IPS-18c (cell line): ENCODE data around the gene ENTR1.

Source experiments
- H3K4me3 ChIP-seq: 2 replicates; pipeline ENCODE4 v1.7.0; 2013; ENCODE audit warnings: low read depth, mild to moderate bottlenecking, low read length, moderate library complexity; ENCODE audit not compliant: insufficient read depth
- H3K9me3 ChIP-seq: one replicate; pipeline ENCODE4 v1.6.1; 2013; ENCODE audit warnings: mild to moderate bottlenecking, low read length, moderate library complexity; ENCODE audit not compliant: control insufficient read depth, insufficient read depth

ENTR1 gene

DNA sequence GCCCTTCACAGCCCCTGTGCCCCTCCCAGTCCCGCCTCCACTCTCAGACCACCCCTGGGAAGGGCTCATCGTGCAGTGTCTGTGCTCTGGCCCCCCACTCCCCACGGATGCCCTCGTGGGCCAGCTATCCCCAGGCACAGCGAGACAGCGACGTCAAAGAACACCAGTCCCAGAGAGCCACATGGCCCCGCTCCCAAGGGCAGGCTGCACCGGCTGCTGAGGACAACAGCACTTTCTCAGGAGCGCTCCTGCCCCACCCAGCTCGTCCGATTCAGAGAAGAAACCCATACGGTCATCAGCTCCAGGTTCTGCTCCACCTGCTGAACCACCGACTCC, 5.6 kb downstream of the ENTR1 start:
- Histone ChIP-seq H3K4me3 (no peak overlapping the region), H3K9me3 (peaks cover 2% of the 10 kb centered on the region)

DNA sequence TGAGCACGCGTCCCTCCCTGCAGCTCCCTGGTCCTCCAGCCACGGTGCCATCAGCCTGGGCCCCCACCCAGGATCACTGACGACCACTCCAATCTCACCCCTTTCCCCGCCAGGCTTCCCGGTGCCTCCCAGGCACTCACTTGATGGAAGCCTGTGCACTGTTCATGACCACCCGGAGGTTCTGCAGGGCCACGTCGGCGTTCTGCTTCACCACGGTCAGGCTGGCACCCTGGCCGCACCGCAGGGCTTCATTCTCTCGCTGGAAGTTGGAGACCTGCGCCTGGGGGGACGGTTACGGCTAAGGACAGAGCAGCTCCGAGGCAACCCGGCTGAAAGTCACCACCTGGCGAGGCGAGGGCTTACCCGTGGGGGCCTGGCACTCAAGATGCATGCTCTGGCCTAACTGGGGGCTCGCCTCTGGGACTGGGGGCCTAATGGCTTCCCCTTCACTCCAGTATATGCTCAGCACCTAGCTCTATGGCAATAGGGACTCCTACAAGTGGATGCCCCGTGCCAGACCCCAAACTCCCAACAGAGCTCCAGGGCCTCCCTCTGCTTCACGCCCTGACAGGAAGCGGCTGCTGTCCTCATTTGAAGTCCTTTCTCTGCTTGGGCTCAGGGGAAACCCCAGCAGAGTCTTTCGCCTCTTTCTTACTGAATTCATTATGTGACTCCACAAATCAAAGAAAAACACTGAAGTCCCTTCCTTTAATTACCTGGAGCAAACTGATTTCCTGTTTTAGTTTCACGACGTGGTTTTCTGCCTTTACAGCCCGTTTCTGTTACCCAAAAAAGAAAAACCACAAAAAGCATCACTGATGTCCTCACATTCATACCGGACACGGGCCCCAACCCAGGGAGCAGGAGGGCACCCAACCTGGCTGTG, 6.3 kb downstream of the ENTR1 start:
- H3K9me3 ChIP-seq: peaks cover 2% of the 10 kb centered on the region
- H3K4me3 ChIP-seq: no peak overlapping the region

- no peak overlapping the region for H3K4me3 ChIP-seq
Observed at GRCh38 chr9:136403538-136403914, 6.9 kb downstream of the ENTR1 start.

GRCh38 chr9:136402067-136402466, 8.3 kb downstream of the ENTR1 start:
- Histone ChIP-seq H3K9me3 (peaks cover 2% of the 10 kb centered on the region), H3K4me3 (no peak overlapping the region)

More at GRCh38 chr9:136403538-136403914, 6.9 kb downstream of the ENTR1 start:
- H3K9me3 ChIP-seq: peaks cover 2% of the 10 kb centered on the region

DNA sequence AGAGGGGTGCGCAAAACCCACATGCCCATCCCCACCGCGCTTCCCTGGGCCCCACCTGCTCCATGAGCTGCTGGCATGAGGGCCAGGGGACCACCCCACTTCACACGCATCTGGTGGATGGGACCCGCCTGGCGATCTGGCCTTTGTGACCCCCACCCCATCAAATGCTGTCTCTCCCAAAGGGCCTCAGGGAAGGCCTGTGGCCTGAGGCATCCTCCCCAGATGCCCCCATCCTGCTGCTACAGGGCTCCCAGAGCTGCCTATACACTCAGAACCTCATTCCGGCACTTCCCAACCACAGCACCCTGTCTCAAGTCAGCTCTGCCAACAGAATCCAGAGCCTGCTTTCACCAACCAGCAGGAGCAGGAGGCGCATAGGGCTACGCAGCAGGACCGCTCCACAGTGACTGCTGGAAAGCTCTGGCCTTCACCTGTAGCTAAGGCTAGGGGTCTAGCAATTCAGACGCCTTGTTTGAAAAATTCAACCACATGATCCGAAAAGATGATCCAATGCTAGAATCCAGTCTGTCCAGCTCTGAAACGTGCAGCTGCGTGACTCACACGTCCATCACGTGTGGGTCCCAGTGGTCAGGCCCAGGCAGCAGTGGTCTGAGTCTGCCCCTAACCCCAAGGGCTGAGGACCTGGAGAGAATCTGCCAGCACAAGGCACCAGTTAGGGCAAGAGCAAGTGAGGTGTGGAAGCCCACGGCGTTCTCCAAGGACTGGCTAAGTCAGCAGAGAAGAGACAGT, 9.1 kb downstream of the ENTR1 start:
- H3K4me3 ChIP-seq: no peak overlapping the region
- no peaks in the 10 kb centered on the region for H3K9me3 ChIP-seq

DNA sequence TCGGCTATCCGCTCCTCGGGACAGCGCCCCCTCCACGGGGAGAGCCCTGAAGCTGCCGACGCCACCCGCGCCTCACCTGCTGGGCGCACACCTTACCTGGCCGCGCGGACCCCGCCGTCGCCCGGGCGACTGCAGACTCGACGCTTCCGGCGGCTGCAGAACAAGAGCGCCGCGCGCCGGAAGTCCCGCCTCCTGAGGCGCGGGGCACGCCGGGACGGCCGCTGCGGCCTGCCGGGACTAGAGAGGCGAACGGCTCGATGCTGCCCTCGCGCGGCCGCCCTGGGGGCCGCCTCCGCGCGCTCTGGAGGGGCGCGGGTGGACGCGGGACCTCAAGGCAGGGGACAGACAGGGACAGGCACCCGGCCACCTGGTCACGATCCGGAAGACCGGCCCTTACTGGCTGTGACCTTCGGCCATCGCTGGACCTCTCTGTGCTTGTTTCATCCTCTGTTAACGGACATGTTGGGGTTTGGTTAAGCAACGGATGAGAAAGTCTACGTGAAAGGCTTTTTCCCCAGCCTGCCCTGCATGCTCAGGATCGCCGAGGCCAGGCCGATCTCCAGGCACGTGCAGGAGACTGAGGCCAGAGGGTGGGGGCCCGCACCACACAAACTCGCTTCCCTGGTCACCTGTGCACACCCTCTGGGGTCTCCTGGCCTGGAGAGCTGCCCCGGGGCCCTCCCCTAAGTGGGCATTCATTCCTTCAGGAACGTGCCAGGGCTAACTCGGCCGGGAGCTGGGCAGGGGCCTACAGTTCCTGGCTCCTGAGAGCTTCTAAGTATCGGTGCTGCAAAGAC, 10.2 kb downstream of the ENTR1 start, which contains the start of gene SNAPC4:
Gene SNAPC4 (minus strand): TSS at position 133 of the 797 bp plus-strand sequence. CDS start 1,742 bp downstream, outside the sequence.
- peak within 1 kb of the TSS; percentile 87 for H3K4me3 ChIP-seq
- H3K9me3 ChIP-seq: no peaks in the 10 kb centered on the region

- Histone ChIP-seq H3K4me3 (peak overlapping the region; percentile 87), H3K9me3 (no peaks in the 10 kb centered on the region)
Observed at GRCh38 chr9:136399176-136400037, 11.0 kb downstream of the ENTR1 start.

DNA sequence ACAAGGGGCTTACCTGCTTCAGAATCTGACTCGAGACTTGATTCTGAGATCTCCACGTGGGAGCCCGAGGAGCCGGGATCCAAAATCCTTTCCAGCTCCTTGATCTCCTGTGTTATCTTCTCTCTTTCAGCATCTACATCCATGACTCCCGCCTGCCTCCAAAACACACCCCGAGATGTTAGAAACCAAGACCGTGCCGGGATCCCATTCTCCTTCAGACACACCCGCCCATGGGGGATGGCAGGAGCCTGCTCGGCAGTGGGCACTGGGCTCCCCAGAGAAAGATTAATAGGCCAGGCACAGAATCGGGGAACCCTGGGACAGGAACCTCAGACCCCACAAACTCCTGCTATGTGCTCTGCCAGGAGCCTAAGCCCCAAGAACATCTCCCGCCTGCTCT, 12.1 kb downstream of the ENTR1 start:
- no peaks in the 10 kb centered on the region for H3K9me3 ChIP-seq
- no peak overlapping the region; the same call in 1 of the 2 replicates for H3K4me3 ChIP-seq

DNA sequence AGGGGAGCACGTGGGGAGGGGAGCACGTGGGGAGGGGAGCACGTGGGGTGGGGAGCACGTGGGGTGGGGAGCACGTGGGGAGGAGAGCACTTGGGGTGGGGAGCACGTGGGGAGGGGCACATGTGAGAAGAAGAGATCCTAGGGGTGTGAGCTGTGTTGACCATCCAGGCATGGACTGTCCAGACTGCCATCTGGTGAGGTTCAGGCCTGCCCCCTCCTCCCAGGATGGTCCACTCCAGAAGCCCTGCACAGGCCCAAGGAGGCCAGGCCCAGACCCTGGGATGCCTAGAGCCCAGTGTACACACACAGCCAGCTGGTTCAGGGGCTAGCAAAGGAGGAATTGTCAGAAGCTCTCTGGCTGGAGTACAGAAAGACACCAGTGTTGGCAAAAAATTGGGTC, 12.8 kb downstream of the ENTR1 start:
- H3K9me3 ChIP-seq: no peaks in the 10 kb centered on the region
- no peak overlapping the region for H3K4me3 ChIP-seq

DNA sequence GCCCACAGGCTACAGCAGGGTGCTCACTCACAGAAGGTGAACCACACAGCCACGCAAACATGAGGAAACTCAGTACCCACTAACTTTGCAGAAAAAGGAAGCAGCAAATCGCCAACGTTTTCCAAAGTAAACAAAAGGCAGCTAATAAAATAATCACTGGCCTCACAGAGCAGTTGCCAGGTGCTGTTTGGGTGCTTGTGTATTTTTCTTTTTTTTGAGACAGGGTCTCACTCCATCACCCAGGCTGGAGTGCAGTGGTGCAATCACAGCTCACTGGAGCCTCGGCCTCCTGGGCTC, 14.2 kb downstream of the ENTR1 start:
- H3K9me3 ChIP-seq: no peaks in the 10 kb centered on the region
- H3K4me3 ChIP-seq: no peak overlapping the region

DNA sequence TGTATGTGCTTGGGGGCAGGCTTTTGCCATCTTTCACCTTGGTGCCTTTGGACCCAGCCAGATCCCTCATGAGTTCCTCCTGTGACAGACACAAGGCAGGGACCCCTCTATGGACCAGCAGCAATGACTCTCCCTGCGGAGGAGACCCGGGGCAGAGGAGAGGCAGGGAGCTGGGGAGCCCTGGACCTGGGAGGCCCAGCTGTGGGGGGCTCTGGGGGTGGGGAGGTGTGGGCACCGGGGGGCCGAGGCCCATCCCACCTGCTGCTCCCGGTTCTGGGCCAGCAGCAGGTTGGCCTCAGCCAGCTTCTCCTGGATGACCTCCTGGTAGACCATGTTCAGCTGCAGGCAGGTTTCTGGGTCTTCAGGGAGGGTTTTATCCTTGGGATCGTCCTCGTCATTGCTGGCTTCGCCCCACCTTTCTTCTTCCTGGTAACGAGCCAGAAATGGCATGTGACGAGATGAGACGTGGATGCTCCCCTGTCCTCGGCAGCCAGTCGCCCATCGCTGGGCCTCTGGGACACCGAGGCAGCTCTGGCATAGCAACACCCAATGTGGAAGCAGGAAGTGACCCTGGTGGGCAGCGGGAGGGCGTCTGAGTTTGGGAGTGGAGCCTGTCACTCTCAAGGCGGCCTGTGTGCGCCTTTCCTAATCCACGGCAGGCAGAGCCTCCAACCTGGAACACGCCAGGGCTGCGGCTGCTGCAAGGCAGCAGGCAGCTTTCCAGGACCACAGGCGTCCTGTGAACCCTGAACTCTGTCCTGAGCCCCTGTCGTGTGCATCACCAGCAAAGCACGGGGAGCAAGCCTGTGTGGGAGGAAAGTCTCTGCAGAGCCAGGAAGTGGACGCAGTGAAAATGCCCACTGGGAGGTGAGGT, 14.8 kb downstream of the ENTR1 start:
- no peak overlapping the region for H3K4me3 ChIP-seq
- no peaks in the 10 kb centered on the region for H3K9me3 ChIP-seq

DNA sequence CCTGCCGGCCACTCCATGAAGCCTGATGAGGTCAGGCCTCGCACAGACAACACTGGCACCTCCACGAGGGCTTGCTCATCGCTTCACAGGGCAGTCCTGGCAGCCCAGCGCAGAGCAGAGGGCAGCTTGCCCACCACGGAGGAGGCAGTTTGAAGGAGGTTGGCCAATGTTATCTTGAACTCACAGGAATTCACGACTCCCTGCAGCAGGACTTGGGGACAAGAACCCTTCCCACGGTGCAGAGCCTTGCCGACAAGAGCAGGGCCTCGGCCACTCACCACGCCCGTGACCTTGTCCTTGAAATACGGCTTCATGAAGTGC, 15.4 kb downstream of the ENTR1 start:
- no peak overlapping the region for H3K4me3 ChIP-seq
- H3K9me3 ChIP-seq: no peaks in the 10 kb centered on the region

DNA sequence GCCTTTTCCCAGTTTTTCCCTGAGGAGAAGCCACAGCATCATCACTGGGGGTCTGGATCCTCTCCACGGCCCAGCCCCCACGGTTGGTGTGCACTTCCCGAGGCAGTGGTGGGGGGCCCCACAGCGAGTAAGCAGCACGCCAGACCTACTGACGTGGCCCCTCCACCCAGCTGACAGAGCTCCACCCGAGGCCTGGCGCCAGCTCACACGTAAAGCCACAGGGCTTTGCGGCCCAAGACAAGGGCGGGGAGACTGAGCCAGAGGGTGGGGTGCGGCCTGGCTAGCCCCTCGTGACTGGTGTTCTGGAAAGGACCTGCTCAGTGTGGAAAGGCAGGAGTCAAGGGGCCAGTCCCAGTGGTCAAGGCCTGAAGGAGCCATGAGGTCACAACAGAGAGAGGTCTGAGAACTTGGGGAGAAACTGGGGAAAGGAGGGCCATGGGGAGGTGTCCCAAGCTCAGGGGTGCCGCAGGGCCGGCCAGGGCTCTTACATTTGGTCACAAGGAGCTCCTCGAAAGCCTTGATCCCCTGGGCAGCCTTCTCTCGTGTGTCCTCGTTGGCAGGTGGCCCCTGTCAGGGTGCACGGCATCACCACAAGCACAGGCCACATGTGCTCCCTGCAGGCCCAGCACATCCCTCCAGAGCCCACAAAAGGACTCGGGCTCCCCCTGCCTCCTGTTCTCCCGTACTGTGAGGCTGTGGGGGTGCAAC, 15.9 kb downstream of the ENTR1 start:
- no peaks in the 10 kb centered on the region for H3K9me3 ChIP-seq
- H3K4me3 ChIP-seq: no peak overlapping the region

GRCh38 chr9:136393531-136393930, 16.9 kb downstream of the ENTR1 start:
- Histone ChIP-seq H3K9me3 (no peaks in the 10 kb centered on the region), H3K4me3 (no peak overlapping the region)

DNA sequence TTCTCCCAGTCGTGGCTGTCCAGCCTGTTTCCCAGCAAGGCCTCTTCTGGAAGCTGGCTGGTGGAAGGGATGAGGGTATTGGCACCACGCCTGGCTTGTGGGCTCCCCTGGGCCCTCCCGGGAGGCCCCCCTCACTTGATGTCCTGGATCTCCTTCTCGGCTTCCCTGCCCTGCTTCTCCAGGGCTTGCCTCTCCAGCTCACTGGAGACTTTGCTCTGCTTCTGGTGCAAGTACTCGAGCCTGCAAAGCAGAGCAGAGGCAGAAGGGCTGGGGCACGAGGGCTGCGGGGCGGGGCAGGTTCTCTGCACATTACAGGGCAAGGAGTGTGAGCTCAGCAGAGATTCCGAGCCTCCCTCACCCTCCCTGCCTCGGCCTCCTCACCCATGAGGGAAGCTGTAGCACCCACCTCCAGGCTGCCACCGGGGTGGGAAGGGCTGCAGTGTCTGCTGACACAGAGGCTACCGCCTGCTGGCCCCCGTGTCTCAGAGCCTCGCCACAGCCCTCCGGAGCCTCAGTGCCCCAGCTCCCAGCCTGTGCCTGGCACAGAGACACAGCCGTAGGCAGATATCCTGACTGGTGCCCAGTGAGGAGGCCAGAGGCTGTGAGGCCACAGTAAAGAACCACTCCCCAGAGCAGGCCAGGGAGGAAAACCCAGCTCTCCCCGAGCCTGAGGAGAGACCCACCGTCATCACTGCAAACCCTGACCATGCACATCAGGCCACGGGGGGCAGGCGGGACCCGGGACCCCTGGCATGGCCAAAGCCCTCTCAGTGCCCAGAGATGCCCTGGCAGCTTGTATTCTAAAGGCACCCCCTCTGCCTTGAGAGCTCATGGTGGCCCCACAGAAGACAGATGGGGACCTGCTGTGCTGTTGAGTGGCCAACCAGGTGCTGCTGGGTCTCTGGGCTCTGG, 17.6 kb downstream of the ENTR1 start:
- H3K4me3 ChIP-seq: no peak overlapping the region
- H3K9me3 ChIP-seq: no peaks in the 10 kb centered on the region
